HEK293 (cell line): ENCODE data around the gene SULF2.

Experiments
- CTCF ChIA-PET: fragments of 350-600 bp; formaldehyde crosslinking; extraction: SDS; loops from one replicate; lab custom pipeline; 2021; ENCODE audit warnings: antibody characterized with exemption; lab: Yijun Ruan, JAX
- POLR2A ChIA-PET: fragments of 300-600 bp; formaldehyde crosslinking; extraction: SDS; loops from one replicate; lab custom pipeline; 2020; ENCODE audit warnings: antibody characterized with exemption, inconsistent platforms; lab: Yijun Ruan, JAX
- H3K27ac ChIP-seq: fragments of 200-500 bp; sonication (Bioruptor generic); 2 replicates; pipeline ENCODE4 v1.5.1; 2014; ENCODE audit warnings: low read depth, low read length, control low read depth, inconsistent platforms; ENCODE audit errors: extremely low read depth
- H3K36me3 ChIP-seq, 2 experiments: fragments of 200-500 bp in 1 of 2; sonication (Bioruptor generic) in 1 of 2; 1 replicate in 1 of 2; 2 replicates in 1 of 2; pipeline ENCODE4 v1.5.1; 2014 to 2017; ENCODE audit warnings: inconsistent platforms in 2 of 2, low read length in 2 of 2; ENCODE audit not compliant: control insufficient read depth in 2 of 2, insufficient read depth in 1 of 2
- H3K4me1 ChIP-seq: fragments of 200-500 bp; sonication (Bioruptor generic); 2 replicates; pipeline ENCODE4 v1.5.1; 2014; ENCODE audit warnings: mild to moderate bottlenecking, low read length, inconsistent platforms; ENCODE audit not compliant: control insufficient read depth, insufficient read depth
- H3K4me3 ChIP-seq: 2 replicates; pipeline ENCODE4 v1.5.1; 2011; ENCODE audit warnings: low read depth, mild to moderate bottlenecking, control low read depth, low read length, moderate library complexity
- H3K9me3 ChIP-seq: fragments of 200-500 bp; sonication (Bioruptor generic); 2 replicates; pipeline ENCODE4 v1.5.1; 2014; ENCODE audit warnings: low read depth, low read length, inconsistent platforms; ENCODE audit not compliant: control insufficient read depth, insufficient read depth
- ELK4 ChIP-seq: IDR thresholded peaks from 2 replicates; pipeline ENCODE4 v1.6.1; 2011; ENCODE audit warnings: mild to moderate bottlenecking, low read depth, low read length, borderline replicate concordance
- SP2 ChIP-seq: fragments of 450-650 bp; formaldehyde crosslinking; IDR thresholded peaks from 2 replicates; pipeline ENCODE4 v1.5.1; 2016; ENCODE audit warnings: missing biosample characterization, missing genetic modification characterization
- TCF7L2 ChIP-seq: IDR thresholded peaks from 2 replicates; pipeline ENCODE4 v1.6.1; 2011; ENCODE audit warnings: low read depth, mild to moderate bottlenecking, inconsistent platforms, low read length, moderate library complexity, borderline replicate concordance
- ZBTB6 ChIP-seq: fragments of 450-650 bp; formaldehyde crosslinking; IDR thresholded peaks from 2 replicates; pipeline ENCODE4 v1.5.1; 2017; ENCODE audit warnings: missing biosample characterization, missing genetic modification characterization
- ZNF121 ChIP-seq: fragments of 450-650 bp; formaldehyde crosslinking; IDR thresholded peaks from 2 replicates; pipeline ENCODE4 v1.5.1; 2016; ENCODE audit warnings: missing biosample characterization, missing genetic modification characterization
- ZNF132 ChIP-seq: fragments of 450-650 bp; formaldehyde crosslinking; IDR thresholded peaks from 2 replicates; pipeline ENCODE4 v1.5.1; 2017; ENCODE audit warnings: missing biosample characterization, missing genetic modification characterization, borderline replicate concordance
- ZNF223 ChIP-seq: fragments of 450-650 bp; formaldehyde crosslinking; IDR thresholded peaks from 2 replicates; pipeline ENCODE4 v1.5.1; 2016; ENCODE audit warnings: missing biosample characterization, missing genetic modification characterization
- ZNF280C ChIP-seq: fragments of 450-650 bp; formaldehyde crosslinking; IDR thresholded peaks from 2 replicates; pipeline ENCODE4 v1.5.1; 2016; ENCODE audit warnings: missing biosample characterization, missing genetic modification characterization
- ZNF354C ChIP-seq: fragments of 450-650 bp; formaldehyde crosslinking; IDR thresholded peaks from 2 replicates; pipeline ENCODE4 v1.5.1; 2016; ENCODE audit warnings: missing biosample characterization, missing genetic modification characterization, low read depth, borderline replicate concordance
- ZNF398 ChIP-seq: fragments of 450-650 bp; formaldehyde crosslinking; IDR thresholded peaks from 2 replicates; pipeline ENCODE4 v1.5.1; 2017; ENCODE audit warnings: missing biosample characterization, missing genetic modification characterization
- ZNF513 ChIP-seq: fragments of 450-650 bp; IDR thresholded peaks from 2 replicates; pipeline ENCODE4 v1.5.1; 2018; ENCODE audit warnings: missing biosample characterization, missing genetic modification characterization
- ZNF514 ChIP-seq: fragments of 450-650 bp; formaldehyde crosslinking; IDR thresholded peaks from 2 replicates; pipeline ENCODE4 v1.5.1; 2016; ENCODE audit warnings: missing biosample characterization, missing genetic modification characterization
- ZNF518A ChIP-seq: fragments of 450-650 bp; formaldehyde crosslinking; conservative IDR thresholded peaks from 2 replicates; pipeline ENCODE4 v1.5.1; 2016; ENCODE audit warnings: low read depth, missing biosample characterization, missing genetic modification characterization
- ZNF529 ChIP-seq: fragments of 450-650 bp; formaldehyde crosslinking; IDR thresholded peaks from 2 replicates; pipeline ENCODE4 v1.5.1; 2017; ENCODE audit warnings: missing genetic modification characterization, missing biosample characterization; ENCODE audit not compliant: insufficient replicate concordance
- ZNF549 ChIP-seq: fragments of 450-650 bp; IDR thresholded peaks from 2 replicates; pipeline ENCODE4 v1.5.1; 2018; ENCODE audit warnings: missing biosample characterization, missing genetic modification characterization, mild to moderate bottlenecking, inconsistent platforms, moderate library complexity
- ZNF561 ChIP-seq: fragments of 450-650 bp; IDR thresholded peaks from 2 replicates; pipeline ENCODE4 v1.5.1; 2018; ENCODE audit warnings: missing biosample characterization, missing genetic modification characterization, borderline replicate concordance
- ZNF596 ChIP-seq: fragments of 450-650 bp; IDR thresholded peaks from 2 replicates; pipeline ENCODE4 v1.5.0; 2018; ENCODE audit warnings: missing biosample characterization, mild to moderate bottlenecking, missing genetic modification characterization, moderate library complexity
- ZNF621 ChIP-seq: fragments of 450-650 bp; formaldehyde crosslinking; IDR thresholded peaks from 2 replicates; pipeline ENCODE4 v1.5.1; 2017; ENCODE audit warnings: missing biosample characterization, missing genetic modification characterization

Gene SULF2

GRCh38 chr20:47667086-47667485 lies 118.2 kb downstream of the SULF2 start (continued):
- TF ChIP-seq TCF7L2 = no peak
- no peak for TF ChIP-seq ZNF549 (tag by site-specific recombination)
- no peak for TF ChIP-seq ZNF223 (tag by site-specific recombination)

- Histone ChIP-seq H3K4me3 (no peak overlapping the region), H3K36me3 (peaks cover 0 to 37% of the 10 kb centered on the region in 2 experiments; a peak in 2 of 3 replicates)
- CTCF ChIA-PET = no interaction called here
- POLR2A ChIA-PET = no interaction called here
- TF ChIP-seq ZNF132 (no peak), SP2 (tag by site-specific recombination) (no peak), ZNF121 (tag by site-specific recombination) (no peak), ZNF514 (tag by site-specific recombination) (no peak), ZNF354C (tag by site-specific recombination) (no peak), ZNF596 (tag by site-specific recombination) (no peak), ZNF529 (no peak), ZNF398 (no peak), ZNF518A (tag by site-specific recombination) (no peak), ZNF223 (tag by site-specific recombination) (no peak), ZNF561 (no peak), ZNF513 (tag by site-specific recombination) (no peak), ZNF621 (tag by site-specific recombination) (no peak), ZNF280C (no peak), ZBTB6 (no peak), ELK4 (no peak)
- TF ChIP-seq, all 188 proteins: peak for 0
- no peaks in the 10 kb centered on the region for H3K4me1 ChIP-seq
- H3K27ac ChIP-seq = no peak overlapping the region
- H3K9me3 ChIP-seq = no peaks in the 10 kb centered on the region
These were observed 119.0 kb downstream of the SULF2 start for GRCh38 chr20:47666304-47666703.
